HUES48 (cell line): ENCODE data around the gene SNAPC4.

Experiments
- H3K27ac ChIP-seq: one replicate; pipeline ENCODE4 v1.7.0; 2013; ENCODE audit warnings: low read depth, low read length, inconsistent platforms
- H3K27me3 ChIP-seq: 2 replicates; pipeline ENCODE4 v1.6.1; 2013; ENCODE audit warnings: mild to moderate bottlenecking, low read length; ENCODE audit not compliant: control insufficient read depth, insufficient read depth
- H3K36me3 ChIP-seq: 2 replicates; pipeline ENCODE4 v1.6.1; 2013; ENCODE audit warnings: low read length; ENCODE audit not compliant: control insufficient read depth, insufficient read depth
- H3K4me1 ChIP-seq: 2 replicates; pipeline ENCODE4 v1.6.1; 2013; ENCODE audit warnings: mild to moderate bottlenecking, low read length; ENCODE audit not compliant: control insufficient read depth, insufficient read depth
- H3K4me3 ChIP-seq: 2 replicates; pipeline ENCODE4 v1.5.1; 2013; ENCODE audit warnings: mild to moderate bottlenecking, low read depth, low read length
- H3K9ac ChIP-seq: 2 replicates; pipeline ENCODE4 v1.6.1; 2013; ENCODE audit warnings: mild to moderate bottlenecking, low read depth, low read length, moderate library complexity
- H3K9me3 ChIP-seq: 2 replicates; pipeline ENCODE4 v1.6.1; 2013; ENCODE audit warnings: low read length; ENCODE audit not compliant: control insufficient read depth, insufficient read depth

The SNAPC4 gene

GRCh38 chr9:136351252-136351800 lies 48.6 kb downstream of the SNAPC4 start:
- Histone ChIP-seq H3K4me3 (no peak overlapping the region), H3K36me3 (no peaks in the 10 kb centered on the region), H3K9me3 (no peaks in the 10 kb centered on the region), H3K4me1 (no peaks in the 10 kb centered on the region), H3K27ac (no peak overlapping the region), H3K27me3 (no peaks in the 10 kb centered on the region), H3K9ac (no peak overlapping the region)
